ENCODE measurements around the gene RAI1. TPM values are rescaled to one million over a fixed set of nuclear protein-coding genes. Genes with fewer than 3 reads are reported as not detected.
A peak's percentile ranks its signal among the peaks of the same experiment; 100 is the strongest.

The RAI1 gene
- total RNA-seq, 2 experiments from 2014 or later, result 10.5 to 11.0 TPM

GRCh38 chr17:17706140-17707060 is 25.1 kb downstream of the RAI1 start:
- intact Hi-C loops (cut with micrococcal nuclease), result no loop called here
- H3K4me1 Mint-ChIP-seq (ENCODE audit: low read depth), result no peaks in the 10 kb centered on the region
- CTCF ChIA-PET, result interaction anchor here (0.9 kb wide), 1 partner anchor 184 kb away, joined by 3 read pairs; no protein-coding TSS in a partner anchor
- POLR2A ChIA-PET, result interaction anchor here (0.6 to 1.9 kb wide), 2 partner anchors 11 to 263 kb away, joined by 3 to 4 read pairs; no protein-coding TSS in a partner anchor
- no peaks in the 10 kb centered on the region for H3K9me3 Mint-ChIP-seq
- DNase-seq, result no peak
- H3K36me3 Mint-ChIP-seq, result no peaks in the 10 kb centered on the region
- H3K27me3 Mint-ChIP-seq, result no peaks in the 10 kb centered on the region
- no peak overlapping the region for H3K4me3 Mint-ChIP-seq
- no peak overlapping the region for H3K27ac Mint-ChIP-seq

- H3K27me3 Mint-ChIP-seq, result no peaks in the 10 kb centered on the region
- ChIA-PET CTCF (no interaction called here), POLR2A (no interaction called here)
- no peak for DNase-seq
- no peaks in the 10 kb centered on the region for H3K9me3 Mint-ChIP-seq
- peaks cover 7% of the 10 kb centered on the region for H3K4me1 Mint-ChIP-seq (ENCODE audit: low read depth)
- H3K36me3 Mint-ChIP-seq, result no peaks in the 10 kb centered on the region
- H3K4me3 Mint-ChIP-seq, result no peak overlapping the region
- intact Hi-C loops (cut with micrococcal nuclease), result no loop called here
- no peak overlapping the region for H3K27ac Mint-ChIP-seq
These were observed 27.0 kb downstream of the RAI1 start for GRCh38 chr17:17708295-17708694.

GRCh38 chr17:17708816-17709215 is 27.6 kb downstream of the RAI1 start:
- CTCF ChIA-PET, result interaction anchor here (1.5 kb wide), 1 partner anchor 13 kb away, joined by 3 read pairs; no protein-coding TSS in a partner anchor
- Mint-ChIP-seq H3K27me3 (no peaks in the 10 kb centered on the region), H3K36me3 (no peaks in the 10 kb centered on the region), H3K9me3 (no peaks in the 10 kb centered on the region), H3K27ac (no peak overlapping the region), H3K4me3 (no peak overlapping the region), H3K4me1 (ENCODE audit: low read depth) (peaks cover 7% of the 10 kb centered on the region)
- intact Hi-C loops (cut with micrococcal nuclease), result no loop called here
- POLR2A ChIA-PET, result no interaction called here
- DNase-seq, result no peak

GRCh38 chr17:17709815-17710321 is 28.6 kb downstream of the RAI1 start:
- Mint-ChIP-seq H3K9me3 (no peaks in the 10 kb centered on the region), H3K27me3 (no peaks in the 10 kb centered on the region), H3K4me1 (ENCODE audit: low read depth) (peaks cover 7% of the 10 kb centered on the region), H3K4me3 (no peak overlapping the region), H3K27ac (no peak overlapping the region), H3K36me3 (no peaks in the 10 kb centered on the region)
- POLR2A ChIA-PET, result no interaction called here
- intact Hi-C loops (cut with micrococcal nuclease), result no loop called here
- DNase-seq, result no peak
- CTCF ChIA-PET, result interaction anchor here (1.5 kb wide), 1 partner anchor 15 kb away, joined by 3 read pairs; no protein-coding TSS in a partner anchor

- H3K36me3 Mint-ChIP-seq, result no peaks in the 10 kb centered on the region
- no peaks in the 10 kb centered on the region for H3K27me3 Mint-ChIP-seq
- ChIA-PET POLR2A (no interaction called here), CTCF (no interaction called here)
- no peak for DNase-seq
- no peak overlapping the region for H3K27ac Mint-ChIP-seq
- no peak overlapping the region for H3K4me3 Mint-ChIP-seq
- intact Hi-C loops (cut with micrococcal nuclease), result no loop called here
- peaks cover 7% of the 10 kb centered on the region for H3K4me1 Mint-ChIP-seq (ENCODE audit: low read depth)
- H3K9me3 Mint-ChIP-seq, result no peaks in the 10 kb centered on the region
These were observed 29.1 kb downstream of the RAI1 start for GRCh38 chr17:17710355-17710727.

GRCh38 chr17:17710728-17711541 is 29.7 kb downstream of the RAI1 start:
- intact Hi-C loops (cut with micrococcal nuclease), result no loop called here
- Mint-ChIP-seq H3K4me1 (ENCODE audit: low read depth) (peaks cover 7% of the 10 kb centered on the region), H3K36me3 (no peaks in the 10 kb centered on the region), H3K4me3 (no peak overlapping the region), H3K9me3 (no peaks in the 10 kb centered on the region), H3K27me3 (no peaks in the 10 kb centered on the region), H3K27ac (no peak overlapping the region)
- DNase-seq, result no peak
- ChIA-PET POLR2A (no interaction called here), CTCF (no interaction called here)

- Mint-ChIP-seq H3K27me3 (no peaks in the 10 kb centered on the region), H3K4me1 (ENCODE audit: low read depth) (peaks cover 7% of the 10 kb centered on the region), H3K9me3 (no peaks in the 10 kb centered on the region), H3K36me3 (no peaks in the 10 kb centered on the region), H3K4me3 (no peak overlapping the region), H3K27ac (no peak overlapping the region)
- CTCF ChIA-PET, result no interaction called here
- intact Hi-C loops (cut with micrococcal nuclease), result no loop called here
- POLR2A ChIA-PET, result no interaction called here
- no peak for DNase-seq
These were observed 30.4 kb downstream of the RAI1 start for GRCh38 chr17:17711641-17712162.

GRCh38 chr17:17712268-17712924 is 31.1 kb downstream of the RAI1 start:
- peaks cover 7% of the 10 kb centered on the region for H3K4me1 Mint-ChIP-seq (ENCODE audit: low read depth)
- intact Hi-C loops (cut with micrococcal nuclease), result no loop called here
- H3K27ac Mint-ChIP-seq, result no peak overlapping the region
- ChIA-PET CTCF (no interaction called here), POLR2A (no interaction called here)
- no peaks in the 10 kb centered on the region for H3K9me3 Mint-ChIP-seq
- peak; percentile 40 for DNase-seq
- H3K36me3 Mint-ChIP-seq, result no peaks in the 10 kb centered on the region
- H3K27me3 Mint-ChIP-seq, result no peaks in the 10 kb centered on the region
- no peak overlapping the region for H3K4me3 Mint-ChIP-seq

GRCh38 chr17:17713839-17714238 is 32.6 kb downstream of the RAI1 start:
- Mint-ChIP-seq H3K4me3 (no peak overlapping the region), H3K27me3 (no peaks in the 10 kb centered on the region), H3K4me1 (ENCODE audit: low read depth) (peaks cover 10% of the 10 kb centered on the region), H3K36me3 (no peaks in the 10 kb centered on the region), H3K27ac (no peak overlapping the region), H3K9me3 (no peaks in the 10 kb centered on the region)
- intact Hi-C loops (cut with micrococcal nuclease), result no loop called here
- DNase-seq, result no peak
- CTCF ChIA-PET, result interaction anchor here (1.2 to 1.4 kb wide), 2 partner anchors 15 to 100 kb away, joined by 3 to 5 read pairs; no protein-coding TSS in a partner anchor
- POLR2A ChIA-PET, result interaction anchor here (0.5 kb wide), 1 partner anchor 23 kb away, joined by 3 read pairs; no protein-coding TSS in a partner anchor

GRCh38 chr17:17714261-17714866 is 33.1 kb downstream of the RAI1 start:
- Mint-ChIP-seq H3K27me3 (no peaks in the 10 kb centered on the region), H3K9me3 (no peaks in the 10 kb centered on the region), H3K4me3 (no peak overlapping the region), H3K36me3 (no peaks in the 10 kb centered on the region), H3K4me1 (ENCODE audit: low read depth) (peaks cover 10% of the 10 kb centered on the region), H3K27ac (no peak overlapping the region)
- POLR2A ChIA-PET, result interaction anchor here (0.5 kb wide), 1 partner anchor 24 kb away, joined by 3 read pairs; no protein-coding TSS in a partner anchor
- CTCF ChIA-PET, result interaction anchor here (1.2 to 1.4 kb wide), 2 partner anchors 14 to 101 kb away, joined by 3 to 5 read pairs; no protein-coding TSS in a partner anchor
- DNase-seq, result no peak
- intact Hi-C loops (cut with micrococcal nuclease), result no loop called here

- Mint-ChIP-seq H3K27me3 (no peaks in the 10 kb centered on the region), H3K9me3 (no peaks in the 10 kb centered on the region), H3K4me1 (ENCODE audit: low read depth) (peaks cover 10% of the 10 kb centered on the region), H3K27ac (no peak overlapping the region), H3K4me3 (no peak overlapping the region), H3K36me3 (no peaks in the 10 kb centered on the region)
- no peak for DNase-seq
- intact Hi-C loops (cut with micrococcal nuclease), result no loop called here
- ChIA-PET CTCF (no interaction called here), POLR2A (no interaction called here)
These were observed 33.6 kb downstream of the RAI1 start for GRCh38 chr17:17714879-17715278.

Measured in activated CD4-positive, alpha-beta memory T cell treated with anti-CD3 and anti-CD28 coated beads for 36 hours (primary cell).